ENCODE results near the gene PLPP1.

DNA sequence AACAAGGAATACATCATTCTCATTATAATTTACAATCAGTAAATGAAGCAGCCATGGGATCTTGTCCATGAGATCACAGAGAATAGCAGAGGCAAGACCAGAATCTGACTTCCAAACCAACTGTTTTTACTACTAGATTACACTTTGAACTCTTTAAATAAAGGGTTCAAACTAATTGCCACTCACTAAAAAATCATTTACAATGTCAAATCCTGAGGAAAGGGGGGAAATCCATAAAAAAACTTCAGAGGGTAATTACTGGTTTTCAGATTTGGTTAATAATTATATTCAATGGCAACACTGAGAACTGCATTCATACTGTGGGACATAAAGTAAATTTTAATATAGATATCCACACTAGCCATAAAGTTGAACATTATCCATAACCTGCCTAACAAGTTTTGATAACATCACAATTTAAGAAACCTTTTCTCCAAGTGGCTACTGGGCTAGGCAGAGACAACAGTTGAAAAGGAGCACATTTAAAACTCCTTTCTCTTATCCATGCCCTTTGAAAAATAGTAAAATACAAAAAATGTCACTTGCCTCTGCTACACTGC is 15.9 kb downstream of the PLPP1 start:
- TF ChIP-seq, protein P1, sequence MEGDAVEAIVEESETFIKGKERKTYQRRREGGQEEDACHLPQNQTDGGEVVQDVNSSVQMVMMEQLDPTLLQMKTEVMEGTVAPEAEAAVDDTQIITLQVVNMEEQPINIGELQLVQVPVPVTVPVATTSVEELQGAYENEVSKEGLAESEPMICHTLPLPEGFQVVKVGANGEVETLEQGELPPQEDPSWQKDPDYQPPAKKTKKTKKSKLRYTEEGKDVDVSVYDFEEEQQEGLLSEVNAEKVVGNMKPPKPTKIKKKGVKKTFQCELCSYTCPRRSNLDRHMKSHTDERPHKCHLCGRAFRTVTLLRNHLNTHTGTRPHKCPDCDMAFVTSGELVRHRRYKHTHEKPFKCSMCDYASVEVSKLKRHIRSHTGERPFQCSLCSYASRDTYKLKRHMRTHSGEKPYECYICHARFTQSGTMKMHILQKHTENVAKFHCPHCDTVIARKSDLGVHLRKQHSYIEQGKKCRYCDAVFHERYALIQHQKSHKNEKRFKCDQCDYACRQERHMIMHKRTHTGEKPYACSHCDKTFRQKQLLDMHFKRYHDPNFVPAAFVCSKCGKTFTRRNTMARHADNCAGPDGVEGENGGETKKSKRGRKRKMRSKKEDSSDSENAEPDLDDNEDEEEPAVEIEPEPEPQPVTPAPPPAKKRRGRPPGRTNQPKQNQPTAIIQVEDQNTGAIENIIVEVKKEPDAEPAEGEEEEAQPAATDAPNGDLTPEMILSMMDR (IDR thresholded peaks at IDR 0.05; ENCODE audit: low read depth, low read length, poor library complexity, severe bottlenecking) = no peak
- TF ChIP-seq EZH2phosphoT487 (IDR thresholded peaks at IDR 0.05; ENCODE audit: borderline replicate concordance, low read length) = no peak
